Tibial nerve (tissue), 4 donors: ENCODE results near the gene VPS29. TPM values are rescaled to one million over a fixed set of nuclear protein-coding genes. Genes with fewer than 3 reads are reported as not detected.
A peak's percentile ranks its signal among the peaks of the same experiment; 100 is the strongest.

Experiments
- DNase-seq, 2 donors: peaks; one replicate each; pipeline ENCODE4 v3.0.0-alpha.2; 2019; ENCODE audit warnings: low spot score in 2 of 2
- H3K27ac ChIP-seq, 4 donors: fragments of 200-600 bp; sonication (generic) in 3 of 4; one replicate each; pipeline ENCODE4 v1.5.1; 2017 to 2019; ENCODE audit warnings: mild to moderate bottlenecking in 1 of 4
- H3K27me3 ChIP-seq, 2 donors: fragments of 200-600 bp; sonication (generic) in 1 of 2; one replicate each; pipeline versions ENCODE4 v1.5.1 to v1.6.0; 2017 to 2019
- H3K36me3 ChIP-seq, 3 donors: fragments of 200-600 bp; sonication (generic); one replicate each; pipeline ENCODE4 v1.5.1; 2018 to 2019
- H3K4me1 ChIP-seq, 4 donors: fragments of 200-600 bp; sonication (generic) in 3 of 4; one replicate each; pipeline ENCODE4 v1.5.1; 2017 to 2019
- H3K4me3 ChIP-seq, 4 donors: fragments of 200-600 bp; sonication (generic) in 3 of 4; one replicate each; pipeline ENCODE4 v1.5.1; 2017 to 2019; ENCODE audit warnings: mild to moderate bottlenecking in 1 of 4, moderate library complexity in 1 of 4
- H3K9me3 ChIP-seq, 4 donors: fragments of 200-600 bp; sonication (generic) in 3 of 4; one replicate each; pipeline ENCODE4 v1.5.1; 2017 to 2019
- CTCF ChIP-seq, 5 experiments: fragments of 200-600 bp in 3 of 5; fragments of 450-650 bp in 2 of 5; sonication (generic) in 3 of 5; IDR thresholded peaks; one replicate each; pipeline ENCODE4 v1.5.1; 2016 to 2019; ENCODE audit warnings: antibody characterized with exemption in 5 of 5, mild to moderate bottlenecking in 3 of 5, moderate library complexity in 2 of 5
- EP300 ChIP-seq, 2 donors: sonication (generic); formaldehyde crosslinking; IDR thresholded peaks; one replicate each; pipeline ENCODE4 v1.6.1; 2017; ENCODE audit warnings: antibody characterized with exemption in 2 of 2, mild to moderate bottlenecking in 1 of 2
- POLR2A ChIP-seq, 2 donors: fragments of 450-650 bp; IDR thresholded peaks; one replicate each; pipeline ENCODE4 v1.6.1; 2017; ENCODE audit warnings: antibody characterized with exemption in 2 of 2, mild to moderate bottlenecking in 2 of 2, moderate library complexity in 2 of 2
- WGBS, 2 donors: methylation state at CpG; one replicate each; pipeline ENCODE4 v1.1.5; 2018; 5-methylcytosine and 5-hydroxymethylcytosine counted together
- total RNA-seq, 4 donors: library from RNA; depleted of rRNA; stranded (reverse); fragments of >200 nt; gene quantifications; one replicate each; pipeline ENCODE4 v1.1.0, GENCODE V29; 2016

VPS29 gene
- total RNA-seq = 100 to 1,000 TPM in 1 of 4 donors, 10 to 100 TPM in 3; 66.6 to 142 (median 82.9) TPM

- Histone ChIP-seq H3K9me3 (no peaks in the 10 kb centered on the region), H3K27me3 (no peaks in the 10 kb centered on the region), H3K4me1 (peaks cover 3 to 43% (median 22%) of the 10 kb centered on the region in 4 donors), H3K4me3 (peak within 1 kb of the TSS; percentile 89 to 100 (median 94)), H3K36me3 (peaks cover 0 to 5% (median 0%) of the 10 kb centered on the region in 3 donors), H3K27ac (peak within 1 kb of the TSS; percentile 85 to 98 (median 92))
- TF ChIP-seq EP300 (IDR thresholded peaks at IDR 0.05) (peak; percentile 94 to 98), POLR2A (IDR thresholded peaks at IDR 0.05) (peak; percentile 76 to 89), CTCF (IDR thresholded peaks at IDR 0.05) (peak in 1 of 5 experiments; percentile 51)
- WGBS, 2 donors = 6 to 7% methylated on average over 56 to 60 of the region's 61 CpGs
- peak; percentile 96 to 97 for DNase-seq
Observed at GRCh38 chr12:110501752-110502738, at the start of gene VPS29, which contains the start of gene RAD9B. Gene VPS29 (minus strand): TSS chr12:110502111. CDS start chr12:110502051, 60 bp downstream. Gene RAD9B (plus strand): TSS chr12:110502331. CDS start chr12:110502338, 7 bp downstream.

- 89 to 90% methylated on average over 4 of the region's 4 CpGs for WGBS, 2 donors
Observed at GRCh38 chr12:110550981-110551380, 49.1 kb upstream of the VPS29 start.

DNA sequence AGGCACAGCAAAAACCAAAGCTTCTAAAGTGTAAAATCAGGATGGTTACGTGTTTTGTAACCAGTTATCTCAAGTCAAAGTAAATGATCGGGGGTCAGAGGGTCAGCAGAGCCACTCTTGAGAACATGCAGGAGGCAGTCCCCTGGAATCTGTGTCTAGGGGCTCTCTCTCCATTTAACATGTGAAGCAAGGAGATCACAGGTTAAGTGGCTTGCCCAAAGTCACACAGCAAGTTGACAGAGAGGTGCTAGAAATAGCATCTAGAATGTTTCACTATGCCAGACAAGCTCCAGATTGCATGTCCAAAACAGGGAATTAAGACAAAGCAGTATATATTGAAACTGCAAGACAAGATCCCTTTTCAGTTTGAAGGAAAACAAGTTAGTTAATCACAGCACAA is 47.8 kb upstream of the VPS29 start:
- no peak for TF ChIP-seq EP300 (IDR thresholded peaks at IDR 0.05)
- TF ChIP-seq CTCF (IDR thresholded peaks at IDR 0.05) = no peak
- no peak for TF ChIP-seq POLR2A (IDR thresholded peaks at IDR 0.05)
- peaks cover 0 to 34% (median 9%) of the 10 kb centered on the region in 4 donors for H3K4me1 ChIP-seq
- H3K36me3 ChIP-seq = no peaks in the 10 kb centered on the region
- no peaks in the 10 kb centered on the region for H3K27me3 ChIP-seq
- H3K27ac ChIP-seq = no peak overlapping the region
- H3K9me3 ChIP-seq = no peaks in the 10 kb centered on the region
- H3K4me3 ChIP-seq = no peak overlapping the region
- 90% methylated on average over 2 of the region's 2 CpGs for WGBS, 2 donors
- no peak for DNase-seq

More at GRCh38 chr12:110550981-110551380, 49.1 kb upstream of the VPS29 start:
- Histone ChIP-seq H3K9me3 (no peaks in the 10 kb centered on the region), H3K27me3 (no peaks in the 10 kb centered on the region), H3K36me3 (no peaks in the 10 kb centered on the region), H3K4me1 (peaks cover 0 to 34% (median 7%) of the 10 kb centered on the region in 4 donors), H3K27ac (no peak overlapping the region), H3K4me3 (no peak overlapping the region)
- TF ChIP-seq EP300 (IDR thresholded peaks at IDR 0.05) (no peak), CTCF (IDR thresholded peaks at IDR 0.05) (no peak), POLR2A (IDR thresholded peaks at IDR 0.05) (no peak)
- DNase-seq = no peak

GRCh38 chr12:110548678-110549077 is 46.8 kb upstream of the VPS29 start:
- Histone ChIP-seq H3K4me1 (peaks cover 0 to 37% (median 18%) of the 10 kb centered on the region in 4 donors), H3K9me3 (no peaks in the 10 kb centered on the region), H3K27ac (no peak overlapping the region), H3K36me3 (no peaks in the 10 kb centered on the region), H3K4me3 (no peak overlapping the region), H3K27me3 (no peaks in the 10 kb centered on the region)
- no peak for TF ChIP-seq POLR2A (IDR thresholded peaks at IDR 0.05)
- TF ChIP-seq EP300 (IDR thresholded peaks at IDR 0.05) = no peak
- no peak for TF ChIP-seq CTCF (IDR thresholded peaks at IDR 0.05)
- 81 to 86% methylated on average over 7 of the region's 7 CpGs for WGBS, 2 donors
- DNase-seq = no peak

DNA sequence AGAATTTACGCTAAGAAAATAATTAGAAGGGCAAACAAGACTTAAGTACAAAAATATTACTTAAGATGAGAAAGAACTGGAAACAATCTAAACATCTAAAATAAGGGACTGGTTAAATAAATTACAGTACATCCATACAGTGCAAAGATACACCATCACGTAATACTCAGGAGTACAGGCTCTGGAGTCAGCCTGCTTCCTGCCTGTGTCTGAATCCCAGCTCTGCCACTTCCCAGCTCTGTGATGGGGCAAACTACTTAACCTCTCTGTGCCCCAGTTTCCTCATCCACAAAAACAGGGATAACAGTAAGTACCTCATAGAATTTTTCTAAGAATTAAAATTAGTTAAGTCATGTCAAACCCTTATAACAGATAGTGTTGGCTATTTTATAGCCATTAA is 45.2 kb upstream of the VPS29 start:
- Histone ChIP-seq H3K4me1 (peaks cover 0 to 50% (median 28%) of the 10 kb centered on the region in 4 donors), H3K36me3 (no peaks in the 10 kb centered on the region), H3K27me3 (no peaks in the 10 kb centered on the region), H3K4me3 (no peak overlapping the region), H3K27ac (no peak overlapping the region), H3K9me3 (no peaks in the 10 kb centered on the region)
- WGBS, 2 donors = 88 to 94% methylated on average over 2 of the region's 2 CpGs
- DNase-seq = no peak
- no peak for TF ChIP-seq EP300 (IDR thresholded peaks at IDR 0.05)
- TF ChIP-seq CTCF (IDR thresholded peaks at IDR 0.05) = no peak
- no peak for TF ChIP-seq POLR2A (IDR thresholded peaks at IDR 0.05)
